HCT116 (cell line): ENCODE results near the gene NACC2.

Experiments used
- CTCF ChIP-seq, 3 experiments: fragments of 200-600 bp in 1 of 3; sonication (generic) in 1 of 3; IDR thresholded peaks in 2 of 3; conservative IDR thresholded peaks in 1 of 3; 2 replicates each; pipeline ENCODE4 v1.5.1; 2012 to 2017; ENCODE audit warnings: low read depth in 2 of 3, low read length in 2 of 3, antibody characterized with exemption in 1 of 3, borderline replicate concordance in 1 of 3, control low read depth in 1 of 3, mild to moderate bottlenecking in 1 of 3, mixed read lengths in 1 of 3, mixed run types in 1 of 3, moderate library complexity in 1 of 3; ENCODE audit not compliant: insufficient read depth in 1 of 3
- JUND ChIP-seq: IDR thresholded peaks from 2 replicates; pipeline ENCODE4 v1.6.1; 2012

- TF ChIP-seq CTCF (IDR thresholded peaks at IDR 0.05 in 2 of 3, conservative IDR thresholded peaks at IDR 0.05 in 1 of 3; ENCODE audit: borderline replicate concordance in 1 of 3, insufficient read depth in 1 of 3, low read depth in 2 of 3, low read length in 2 of 3) = no peak
- no peak for TF ChIP-seq JUND
Observed at GRCh38 chr9:136026266-136026942, 68.7 kb downstream of the NACC2 start.
